AG04450 (cell line): Measurements from ENCODE around the gene GPRC5B. TPM values are rescaled to one million over a fixed set of nuclear protein-coding genes. Genes with fewer than 3 reads are reported as not detected.

ENCODE experiments used
- CTCF ChIA-PET: fragments of 300-600, 350-600 bp; formaldehyde crosslinking; extraction: SDS; loops from one replicate; lab custom pipeline; 2022; ENCODE audit warnings: antibody characterized with exemption, inconsistent platforms; lab: Charles Lee
- POLR2A ChIA-PET: fragments of 350-600 bp; formaldehyde crosslinking; extraction: SDS; loops from one replicate; lab custom pipeline; 2021; ENCODE audit warnings: antibody characterized with exemption, inconsistent platforms; lab: Yijun Ruan, JAX
- DNase-seq: peaks from one replicate; pipeline ENCODE4 v3.0.0-alpha.2; 2011; ENCODE audit warnings: low read depth, low spot score
- H3K27ac ChIP-seq: one replicate; pipeline ENCODE4 v1.5.1; 2012; ENCODE audit warnings: low read depth, low read length, control low read depth
- H3K27me3 ChIP-seq: one replicate; pipeline ENCODE4 v1.6.0; 2012; ENCODE audit warnings: low read length; ENCODE audit not compliant: control insufficient read depth, insufficient read depth
- H3K4me3 ChIP-seq: 2 replicates; pipeline ENCODE4 v1.5.1; 2011; ENCODE audit warnings: mild to moderate bottlenecking, low read depth, low read length, control low read depth
- H3K9me3 ChIP-seq: 2 replicates; pipeline ENCODE4 v1.5.1; 2012; ENCODE audit warnings: low read length; ENCODE audit not compliant: control insufficient read depth, insufficient read depth
- CTCF ChIP-seq: IDR thresholded peaks from 2 replicates; pipeline ENCODE4 v1.5.1; 2011; ENCODE audit warnings: low read depth, low read length, control low read depth, inconsistent platforms
- polyA plus RNA-seq: library from polyadenylated mRNA; depleted of rRNA; stranded (reverse); fragments of >200 nt; gene quantifications from 2 replicates; pipeline ENCODE4 v1.2.3, GENCODE V29; 2011

The GPRC5B gene
- polyA plus RNA-seq, 1 experiment = 30.6 TPM

GRCh38 chr16:19909750-19910322 lies 25.2 kb upstream of the GPRC5B start:
- no peaks in the 10 kb centered on the region for H3K27me3 ChIP-seq
- H3K9me3 ChIP-seq = no peaks in the 10 kb centered on the region
- no peak overlapping the region for H3K27ac ChIP-seq
- no peak for TF ChIP-seq CTCF
- no peak for DNase-seq
- CTCF ChIA-PET = interaction anchor here (1.0 to 6.4 kb wide), 4 partner anchors 11 to 475 kb away, joined by 3 to 405 read pairs (median 80); no protein-coding TSS in a partner anchor
- POLR2A ChIA-PET = no interaction called here
- H3K4me3 ChIP-seq = no peak overlapping the region

GRCh38 chr16:19908921-19909320 lies 24.3 kb upstream of the GPRC5B start:
- no peaks in the 10 kb centered on the region for H3K9me3 ChIP-seq
- H3K4me3 ChIP-seq = no peak overlapping the region
- POLR2A ChIA-PET = no interaction called here
- DNase-seq = no peak
- H3K27ac ChIP-seq = no peak overlapping the region
- CTCF ChIA-PET = interaction anchor here (0.6 to 6.4 kb wide), 11 partner anchors 10 to 1391 kb away, joined by 3 to 405 read pairs (median 8); no protein-coding TSS in a partner anchor
- no peaks in the 10 kb centered on the region for H3K27me3 ChIP-seq
- no peak for TF ChIP-seq CTCF

GRCh38 chr16:19907161-19907992 lies 22.7 kb upstream of the GPRC5B start:
- H3K27ac ChIP-seq = no peak overlapping the region
- peak overlapping the region; percentile 22; the same call in 1 of the 2 replicates for H3K4me3 ChIP-seq
- H3K27me3 ChIP-seq = no peaks in the 10 kb centered on the region
- peak; percentile 100 for TF ChIP-seq CTCF
- CTCF ChIA-PET = interaction anchor here (0.5 to 6.4 kb wide), 86 partner anchors 9 to 1647 kb away, joined by 3 to 405 read pairs (median 4); partner anchors contain the start of gene VPS35L
- peak; percentile 37 for DNase-seq
- POLR2A ChIA-PET = interaction anchor here (0.6 to 1.2 kb wide), 3 partner anchors 318 to 499 kb away, joined by 3 to 5 read pairs (median 4); partner anchors contain the start of gene VPS35L
- H3K9me3 ChIP-seq = no peaks in the 10 kb centered on the region

GRCh38 chr16:19901164-19901563 lies 16.5 kb upstream of the GPRC5B start:
- TF ChIP-seq CTCF = no peak
- ChIA-PET CTCF (interaction anchor here (0.6 to 3.0 kb wide), 4 partner anchors 15 to 484 kb away, joined by 3 to 41 read pairs (median 3); no protein-coding TSS in a partner anchor), POLR2A (no interaction called here)
- DNase-seq = no peak
- no peaks in the 10 kb centered on the region for H3K9me3 ChIP-seq
- no peak overlapping the region for H3K27ac ChIP-seq
- no peak overlapping the region for H3K4me3 ChIP-seq
- peaks cover 3% of the 10 kb centered on the region for H3K27me3 ChIP-seq

GRCh38 chr16:19899605-19899955 lies 14.9 kb upstream of the GPRC5B start:
- ChIA-PET CTCF (interaction anchor here (0.6 to 3.0 kb wide), 11 partner anchors 9 to 485 kb away, joined by 3 to 41 read pairs (median 7); partner anchors contain the start of gene VPS35L), POLR2A (no interaction called here)
- Histone ChIP-seq H3K9me3 (no peaks in the 10 kb centered on the region), H3K27me3 (peaks cover 3% of the 10 kb centered on the region), H3K27ac (no peak overlapping the region), H3K4me3 (no peak overlapping the region)
- no peak for TF ChIP-seq CTCF
- no peak for DNase-seq
